ENCODE results near the gene ADRA2C. TPM values are rescaled to one million over a fixed set of nuclear protein-coding genes. Genes with fewer than 3 reads are reported as not detected.

The ADRA2C gene
- 0.23 TPM for polyA plus RNA-seq (2013, experiment 1 of 2; ENCODE audit: insufficient read length)
- polyA plus RNA-seq (2013, experiment 2 of 2; ENCODE audit: insufficient read length), result 0.47 TPM

DNA sequence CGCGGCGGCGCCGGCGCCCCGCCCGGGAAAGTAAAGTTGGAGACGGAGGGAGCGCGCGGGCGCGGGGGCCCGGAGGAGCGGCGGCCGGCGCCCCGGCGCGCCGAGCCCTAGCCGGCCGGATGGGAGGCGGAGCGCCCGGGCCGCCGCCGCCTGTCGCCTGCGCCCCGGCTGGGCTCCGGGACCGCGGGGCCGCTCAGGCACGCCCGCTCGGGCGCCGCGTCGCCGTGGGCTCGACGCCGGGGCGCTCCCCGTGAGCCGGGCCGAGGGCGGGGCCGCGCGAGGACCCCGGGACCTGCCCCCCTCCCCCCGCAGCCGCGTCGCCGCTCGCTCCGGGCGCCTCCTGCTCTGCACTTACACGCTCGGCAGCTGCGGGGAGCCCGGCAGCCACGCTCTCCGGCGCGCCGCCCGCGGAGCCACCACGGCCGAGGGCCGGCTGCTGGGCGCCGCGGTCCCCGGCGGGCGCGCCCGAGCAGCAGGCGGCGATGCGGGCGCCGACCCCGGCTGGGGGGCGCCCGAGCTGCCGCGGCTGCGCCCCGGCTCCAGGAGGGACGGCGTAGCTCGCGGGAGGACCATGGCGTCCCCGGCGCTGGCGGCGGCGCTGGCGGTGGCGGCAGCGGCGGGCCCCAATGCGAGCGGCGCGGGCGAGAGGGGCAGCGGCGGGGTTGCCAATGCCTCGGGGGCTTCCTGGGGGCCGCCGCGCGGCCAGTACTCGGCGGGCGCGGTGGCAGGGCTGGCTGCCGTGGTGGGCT, at the start of gene ADRA2C:
ADRA2C (plus strand) TSS at position 350 of the 749 bp plus-strand sequence; CDS start at position 572, 222 bp downstream.
- peak; percentile 9 for DNase-seq

DNA sequence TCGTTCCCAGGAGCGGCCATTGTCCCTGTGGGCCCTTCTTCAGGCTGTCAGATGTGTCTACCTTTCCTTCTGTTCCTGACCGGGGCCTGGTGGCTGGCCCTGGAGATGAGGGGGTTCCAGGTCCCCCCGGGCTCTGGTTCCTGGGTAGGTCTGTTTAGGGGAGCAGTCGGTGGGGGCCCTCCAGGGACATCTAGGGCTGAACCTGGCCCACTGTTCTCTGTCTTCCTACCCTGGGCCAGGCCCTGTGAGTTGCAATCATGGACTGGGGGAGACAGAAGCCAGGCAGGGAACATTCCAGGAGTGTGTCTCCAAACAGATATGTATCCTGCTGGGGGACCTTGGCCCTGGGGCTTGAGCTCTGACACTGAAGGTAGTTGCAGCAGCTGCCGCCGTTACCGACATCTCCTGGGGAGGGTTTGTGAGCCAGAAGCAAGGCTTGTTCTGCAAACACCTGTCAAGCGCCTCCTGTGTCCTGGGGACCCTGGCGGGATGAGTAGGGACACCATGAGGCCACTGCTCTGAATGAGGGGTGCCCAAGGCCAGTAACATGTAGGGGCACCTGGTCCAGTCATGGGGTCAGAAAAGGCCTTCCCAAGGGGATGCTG, 49.5 kb upstream of the ADRA2C start:
- DNase-seq, result no peak

DNA sequence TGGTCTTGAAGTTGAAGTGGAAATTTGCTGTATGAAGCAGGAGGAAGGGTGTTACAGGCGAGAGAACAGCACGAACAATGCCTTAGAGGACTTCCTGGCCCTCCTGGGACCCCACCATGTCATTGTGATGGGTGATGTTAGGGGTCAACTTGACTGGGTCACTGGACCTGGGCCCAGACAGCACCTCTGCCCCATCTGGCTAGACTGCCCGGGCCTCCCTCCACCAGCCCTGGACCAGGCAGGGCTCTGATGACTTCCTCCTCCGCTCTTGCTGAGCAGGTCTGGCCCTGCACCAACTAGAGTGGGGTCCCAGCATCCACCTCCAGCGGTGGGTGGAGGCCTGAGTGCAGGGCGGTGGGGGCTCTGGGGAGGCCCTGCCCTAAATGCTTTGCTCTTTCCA, 48.9 kb upstream of the ADRA2C start:
- no peak for DNase-seq

DNA sequence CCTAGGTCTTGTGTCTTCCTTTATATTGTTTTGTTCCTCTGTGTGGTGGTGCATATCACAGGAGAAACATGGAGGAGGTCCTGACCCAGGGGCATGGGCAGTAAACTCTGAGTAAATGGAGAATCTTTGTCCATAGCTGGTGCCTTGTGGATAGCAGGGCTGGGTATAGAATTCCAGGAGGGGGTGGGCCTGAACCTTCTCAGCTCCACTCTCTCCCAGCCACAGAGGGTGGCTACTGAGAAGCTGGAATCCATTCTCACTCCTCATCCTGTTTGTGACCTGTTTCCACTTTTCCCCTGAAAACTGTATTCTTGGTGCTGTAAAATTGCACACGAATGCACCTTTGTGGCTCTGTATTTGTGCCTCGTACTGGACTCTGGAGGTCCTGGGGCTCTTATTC, 47.7 kb upstream of the ADRA2C start:
- no peak for DNase-seq

DNA sequence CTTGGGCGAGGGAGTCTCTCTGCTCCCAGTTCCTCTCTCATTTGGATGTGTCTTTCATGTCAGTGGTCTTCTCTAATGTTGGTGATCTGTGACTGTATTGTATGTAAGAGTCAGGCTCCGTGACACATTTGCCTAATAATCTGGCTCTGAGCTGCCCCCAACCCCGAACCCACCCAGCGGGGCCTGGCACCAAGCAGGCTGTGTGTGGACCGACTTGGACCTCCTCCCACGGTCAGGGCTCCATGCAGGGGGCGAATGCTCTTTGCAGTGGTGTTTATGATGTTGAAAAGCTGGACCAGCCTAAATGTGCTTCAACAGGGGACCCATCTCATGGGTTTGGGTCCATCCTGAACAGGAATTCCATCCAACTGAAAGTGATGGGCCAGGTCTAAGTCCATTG, 47.0 kb upstream of the ADRA2C start:
- DNase-seq, result no peak

DNA sequence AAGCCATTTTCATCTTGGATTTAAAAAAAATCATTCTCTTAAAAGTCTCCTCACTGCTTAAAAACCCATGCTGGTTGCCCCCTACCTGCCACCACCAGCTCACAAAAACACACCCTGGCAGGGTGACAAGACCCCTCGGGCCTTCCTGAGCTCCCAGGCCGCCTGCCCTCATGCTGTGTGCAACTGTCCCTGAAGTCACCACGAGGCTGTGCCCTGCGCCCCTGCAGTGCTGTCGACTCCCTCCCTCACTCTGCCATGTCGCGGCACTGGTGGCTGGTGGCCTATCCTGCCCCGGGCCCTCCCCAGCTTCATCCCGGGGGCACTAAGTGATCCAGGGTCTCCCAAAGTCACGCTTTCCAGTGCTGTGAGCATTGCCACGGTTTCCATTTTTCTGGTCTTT, 46.3 kb upstream of the ADRA2C start:
- no peak for DNase-seq

DNA sequence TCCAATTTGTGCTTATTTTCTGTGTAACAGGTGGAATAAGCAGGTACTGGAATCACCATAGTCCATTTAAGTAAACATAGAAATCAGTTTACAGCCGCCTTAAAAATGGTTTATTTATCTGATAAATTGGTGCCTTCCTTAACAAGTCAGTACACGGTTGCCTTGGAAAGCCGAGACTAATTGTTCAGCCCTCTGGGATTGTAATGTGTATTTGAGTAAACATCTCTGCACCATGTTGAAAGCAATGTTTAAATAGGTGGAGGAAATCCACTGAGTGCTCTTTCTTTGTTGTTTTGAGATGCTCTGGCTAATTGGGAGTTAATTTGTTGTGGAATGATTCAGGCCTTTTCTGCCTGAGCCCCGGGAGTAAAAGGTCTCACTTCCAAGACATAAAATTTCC, 45.7 kb upstream of the ADRA2C start:
- DNase-seq, result no peak

DNA sequence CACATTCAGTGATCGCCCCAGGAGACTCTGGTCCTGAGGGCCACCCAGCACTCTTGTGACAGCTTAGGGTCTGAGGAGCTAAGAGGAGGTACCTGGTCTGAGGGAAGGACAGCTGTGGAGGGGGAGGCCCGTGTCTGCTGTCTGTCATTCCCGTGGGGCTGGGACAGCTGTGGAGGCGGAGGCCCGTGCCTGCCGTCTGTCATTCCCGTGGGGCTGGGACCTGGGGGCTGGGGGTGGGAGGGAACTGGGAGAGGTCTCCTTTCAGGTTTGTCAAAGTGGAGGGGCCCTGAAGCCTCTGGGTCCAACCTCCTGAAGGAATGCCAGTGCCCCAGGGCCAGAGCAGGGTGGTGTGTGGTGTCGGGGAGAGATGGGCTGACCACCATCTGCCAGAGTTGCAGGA, 45.0 kb upstream of the ADRA2C start:
- no peak for DNase-seq

DNA sequence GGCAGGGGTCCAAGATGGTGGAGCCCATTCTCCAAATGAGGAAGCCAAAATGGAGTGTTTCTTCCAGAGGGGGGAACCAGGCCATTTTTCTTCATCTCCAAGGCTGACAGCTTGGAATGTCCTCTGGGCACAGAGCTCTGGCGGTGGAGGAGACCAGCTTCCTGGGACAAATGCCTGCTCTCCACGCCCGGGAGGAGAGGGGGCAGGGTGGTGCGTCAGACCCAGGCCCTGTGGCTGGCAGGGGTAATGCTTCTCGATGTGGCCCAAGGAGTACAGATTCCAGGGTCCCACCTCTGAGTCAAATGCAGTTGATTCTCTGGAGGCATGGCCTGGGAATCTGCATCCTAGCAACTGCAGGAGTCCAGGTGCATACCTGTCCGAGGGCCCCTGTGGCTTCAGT, 44.6 kb upstream of the ADRA2C start:
- DNase-seq, result no peak

DNA sequence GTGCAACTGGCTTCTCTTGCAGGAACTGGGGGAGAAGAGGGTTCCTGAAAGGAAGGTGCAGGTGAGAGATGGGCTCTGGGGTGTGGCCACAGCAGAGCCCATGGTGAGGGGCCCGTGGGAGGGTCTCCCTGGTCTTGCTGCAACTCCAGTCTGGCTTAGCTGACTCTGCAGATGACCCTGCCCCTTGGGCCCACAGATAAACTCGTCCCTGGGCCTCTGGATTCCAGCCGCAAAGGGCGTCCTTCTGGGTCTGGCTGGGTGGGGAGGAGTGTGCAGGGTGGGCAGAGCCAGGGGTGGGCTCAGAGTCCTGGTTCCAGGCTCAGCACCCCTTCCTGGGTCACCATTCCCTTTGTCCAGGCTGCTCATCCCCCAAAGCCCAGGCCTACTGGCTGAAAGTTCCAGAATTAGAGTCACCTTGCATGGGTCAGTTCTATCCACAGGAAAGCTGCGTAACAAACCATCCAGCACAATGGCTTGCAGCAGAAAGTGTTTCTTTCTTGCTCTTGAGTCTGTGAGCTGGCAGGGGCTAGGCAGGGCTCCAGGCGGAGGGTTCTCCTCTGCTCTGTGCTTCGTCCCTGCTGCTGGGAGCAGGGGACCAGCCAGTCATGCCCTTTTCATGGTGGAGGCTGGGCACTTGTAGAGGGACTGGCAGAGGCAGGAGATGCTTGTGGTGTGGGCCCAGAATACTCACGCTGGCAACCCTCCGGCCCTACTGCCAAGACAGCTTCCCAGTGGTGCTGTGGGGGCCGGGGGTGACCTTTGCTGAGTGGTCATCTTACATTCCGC, 43.5 kb upstream of the ADRA2C start:
- no peak for DNase-seq

DNA sequence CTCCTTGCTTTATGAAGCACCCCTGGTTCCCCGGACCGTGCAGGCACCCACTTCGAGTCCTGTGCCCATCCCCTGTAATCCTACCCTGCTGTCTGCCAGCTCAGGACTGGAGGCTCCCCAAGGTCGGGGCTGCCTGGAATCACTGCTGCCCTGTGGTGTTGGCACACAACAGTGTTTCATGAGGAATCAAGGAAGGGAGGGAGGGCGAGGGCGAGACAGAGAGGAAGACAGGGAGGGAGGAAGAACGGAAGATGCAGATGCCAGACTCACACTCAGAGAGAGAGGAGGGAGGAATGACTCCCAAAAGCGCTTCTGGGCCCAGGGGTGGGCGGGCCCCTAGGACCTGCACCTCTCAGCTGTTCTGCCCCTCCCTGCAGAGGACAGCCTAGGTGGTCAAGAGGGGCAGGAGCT, 42.9 kb upstream of the ADRA2C start:
- DNase-seq, result no peak

DNA sequence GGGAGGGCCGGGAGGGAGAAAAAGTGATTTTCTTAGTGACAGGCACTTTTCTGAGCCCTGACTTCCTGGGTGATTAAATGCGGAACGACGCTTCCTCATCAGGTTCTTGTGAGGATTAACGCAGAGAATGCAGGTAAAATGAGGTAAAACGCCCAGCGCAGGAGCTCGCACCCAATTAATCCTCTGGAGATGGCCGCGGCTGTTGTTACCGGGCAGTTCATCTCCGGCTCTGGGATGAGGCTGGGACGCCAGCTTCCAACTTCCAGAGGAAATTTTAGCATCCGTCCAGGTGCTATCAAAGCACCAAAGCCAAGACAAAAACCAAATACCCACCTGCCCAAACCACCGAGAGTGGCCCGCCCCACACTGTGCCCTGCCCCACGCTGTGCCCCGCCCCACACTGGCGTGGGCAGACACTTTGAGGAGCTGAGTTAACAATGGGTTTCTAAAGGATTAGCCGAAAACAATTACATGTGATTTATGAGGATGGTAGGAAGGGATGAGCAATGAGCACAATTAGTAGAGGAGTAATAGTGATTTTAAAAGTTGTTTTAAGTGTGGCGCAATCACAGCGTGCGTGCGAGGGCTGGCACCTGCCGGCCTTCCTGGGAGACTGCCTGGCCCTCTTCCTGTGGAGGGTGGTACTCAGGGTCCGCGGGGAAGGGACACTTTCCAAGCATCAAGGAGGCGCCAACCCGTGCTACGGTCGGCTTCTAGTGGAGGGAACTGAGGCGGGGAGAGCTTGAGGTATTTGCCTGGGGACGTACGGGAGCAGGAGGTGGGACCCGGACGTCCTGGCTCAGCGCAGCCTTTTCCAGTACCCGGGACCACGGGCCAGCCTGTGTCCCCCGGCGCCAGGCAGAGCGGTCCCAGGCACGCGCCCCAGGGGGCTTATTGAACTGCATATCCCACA, 41.6 kb upstream of the ADRA2C start:
- DNase-seq, result no peak

DNA sequence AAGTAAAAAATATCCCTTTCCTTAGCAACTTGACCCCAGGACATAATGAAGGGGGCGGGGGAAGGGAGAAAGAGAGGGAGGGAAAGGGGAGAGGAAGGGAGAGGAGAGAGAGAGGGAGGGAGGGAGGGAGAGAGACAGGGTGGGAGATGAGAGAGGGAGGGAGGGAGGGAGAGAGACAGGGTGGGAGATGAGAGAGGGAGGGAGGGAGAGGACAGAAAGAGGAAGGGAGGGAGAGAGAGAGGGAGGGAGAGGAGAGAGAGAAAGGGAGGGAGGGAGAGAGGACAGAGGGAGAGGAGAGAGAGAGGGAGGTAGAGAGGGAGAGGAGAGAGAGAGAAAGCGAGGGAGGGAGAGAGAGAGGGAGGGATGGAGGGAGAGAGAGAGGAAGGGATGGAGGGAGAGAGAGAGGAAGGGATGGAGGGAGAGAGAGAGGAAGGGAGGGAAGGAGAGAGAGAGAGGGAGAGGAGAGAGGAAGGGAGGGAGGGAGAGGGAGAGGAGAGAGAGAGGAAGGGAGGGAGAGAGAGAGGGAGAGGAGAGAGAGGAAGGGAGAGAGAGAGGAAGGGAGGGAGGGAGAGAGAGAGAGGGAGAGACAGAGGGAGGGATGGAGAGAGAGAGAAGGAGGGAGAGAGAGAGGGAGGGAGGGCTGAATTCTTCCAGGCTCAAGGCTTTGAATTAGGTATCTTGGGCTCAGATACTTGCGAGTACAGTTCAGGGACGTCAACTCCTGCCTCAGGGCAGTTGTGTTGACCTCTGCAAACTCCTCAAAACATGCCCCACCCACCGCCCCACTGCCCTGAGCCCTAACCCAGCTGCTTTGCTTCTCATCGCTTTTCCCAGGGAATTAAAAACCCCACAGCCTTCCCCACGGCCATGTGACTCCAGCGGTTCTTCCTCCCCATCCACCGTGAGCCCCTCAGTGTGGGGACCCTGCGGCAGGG, 40.0 kb upstream of the ADRA2C start:
- no peak for DNase-seq

DNA sequence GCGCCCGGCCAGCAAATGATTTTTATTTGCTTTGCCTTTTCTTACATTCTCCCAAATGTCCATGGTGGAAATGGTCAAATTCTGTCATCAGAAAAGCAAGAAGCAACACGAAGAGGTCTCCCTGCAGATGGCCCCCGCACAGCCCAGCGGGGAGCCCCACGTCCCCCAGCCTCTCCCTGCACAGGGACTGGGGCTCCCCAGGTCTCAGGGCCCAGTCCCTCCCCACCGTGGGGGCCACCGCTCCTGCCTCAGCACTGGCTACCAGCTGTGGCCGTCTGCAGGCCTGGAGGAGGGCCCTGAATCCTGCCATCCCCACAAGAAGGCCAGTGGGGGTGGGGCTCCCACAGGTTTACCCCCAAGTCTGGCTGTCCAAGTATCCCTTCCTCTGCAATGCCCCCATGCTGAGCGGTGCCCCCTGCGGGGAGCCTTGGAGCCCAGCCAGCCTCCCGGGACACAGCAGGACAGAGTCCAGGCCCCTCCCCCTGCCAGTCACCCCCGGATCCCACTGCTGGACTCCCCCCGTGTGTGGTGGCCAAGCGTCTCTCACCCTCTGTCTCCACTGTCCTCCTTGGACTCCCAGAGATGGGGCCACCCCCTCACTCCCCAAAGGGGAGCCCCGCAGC, 38.2 kb upstream of the ADRA2C start:
- no peak for DNase-seq

DNA sequence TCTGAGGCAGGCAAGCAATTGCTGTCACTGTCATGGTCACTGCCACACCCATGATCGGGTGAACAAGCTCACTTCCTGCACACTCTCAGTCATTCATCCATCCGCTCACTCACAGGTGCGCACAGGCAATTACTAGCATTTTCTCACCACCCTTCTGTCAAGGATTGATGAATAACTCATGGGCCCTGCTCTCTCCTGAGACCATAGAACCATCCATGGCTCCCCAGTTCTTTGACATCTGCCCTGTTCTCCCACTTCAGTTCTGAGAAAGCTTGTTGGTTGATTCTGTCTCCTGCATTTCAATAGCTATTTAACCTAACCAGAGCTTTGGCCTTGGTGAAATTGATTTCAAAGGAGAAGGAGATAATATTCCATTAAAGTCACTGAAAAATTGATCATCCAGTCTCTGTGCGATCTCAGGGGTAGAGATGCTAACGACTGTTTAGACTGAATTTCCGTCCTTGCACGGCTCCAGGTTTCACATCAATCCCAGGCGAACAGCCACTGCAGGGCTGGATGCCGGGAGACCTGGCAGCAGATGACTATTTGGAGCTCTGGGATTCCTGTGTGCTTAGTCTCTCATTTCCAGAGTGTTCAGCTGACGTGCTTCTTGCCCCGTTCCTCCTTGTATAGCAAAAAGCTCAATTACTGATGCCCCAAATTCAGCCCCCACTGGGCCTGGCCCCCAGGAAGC, 36.9 kb upstream of the ADRA2C start:
- peak; percentile 14 for DNase-seq

DNA sequence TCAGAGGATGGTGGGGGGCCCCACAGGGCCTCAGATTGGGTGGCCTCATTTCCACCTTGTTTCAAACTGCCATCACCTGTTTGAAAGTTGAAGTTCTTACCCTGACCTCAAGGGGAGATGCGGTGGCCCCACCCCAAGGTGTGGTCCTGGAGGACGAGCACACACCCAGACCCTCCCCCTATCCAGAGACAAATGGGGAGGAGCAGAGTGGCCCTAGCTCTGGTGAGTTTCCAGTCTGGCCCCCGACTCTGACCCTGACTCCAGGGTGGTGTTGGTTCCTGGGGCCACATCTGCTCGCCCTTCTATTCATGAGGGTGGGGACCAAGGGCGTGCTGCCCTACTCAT, 36.3 kb upstream of the ADRA2C start:
- DNase-seq, result no peak

DNA sequence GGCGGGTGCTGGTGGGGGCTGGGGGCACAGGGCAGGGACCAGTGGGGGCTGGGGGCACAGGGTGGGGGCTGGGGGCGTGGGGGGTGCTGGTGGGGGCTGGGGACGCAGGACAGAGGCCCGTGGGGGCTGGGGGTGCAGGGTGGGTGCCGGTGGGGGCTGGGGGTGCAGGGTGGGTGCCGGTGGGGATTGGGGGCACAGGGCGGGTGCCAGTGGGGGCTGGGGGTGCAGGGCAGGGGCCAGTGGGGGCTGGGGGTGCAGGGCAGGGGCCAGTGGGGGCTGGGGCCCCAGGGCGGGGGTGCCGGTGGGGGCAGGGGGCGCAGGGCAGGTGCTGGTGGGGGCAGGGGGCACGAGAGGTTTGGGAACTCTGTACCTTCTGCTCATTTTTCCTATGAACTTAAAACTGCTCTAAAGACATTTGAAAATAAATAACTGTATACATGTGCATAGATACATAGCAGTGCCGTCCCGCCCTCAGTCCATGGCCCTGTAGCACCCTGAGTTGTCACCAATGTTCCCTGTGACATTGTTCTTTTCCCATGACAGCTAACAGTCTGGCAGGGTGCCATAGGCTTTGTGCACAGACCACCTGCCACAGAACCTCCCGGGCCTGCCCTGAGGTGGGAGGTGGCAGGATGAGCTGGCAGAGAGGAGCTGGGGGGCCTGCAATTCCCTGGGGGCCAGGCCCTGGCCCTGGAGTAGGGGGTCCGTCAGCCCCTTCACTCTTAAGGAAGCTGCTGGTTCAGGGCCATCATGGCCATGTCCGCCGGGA, 35.6 kb upstream of the ADRA2C start:
- no peak for DNase-seq

DNA sequence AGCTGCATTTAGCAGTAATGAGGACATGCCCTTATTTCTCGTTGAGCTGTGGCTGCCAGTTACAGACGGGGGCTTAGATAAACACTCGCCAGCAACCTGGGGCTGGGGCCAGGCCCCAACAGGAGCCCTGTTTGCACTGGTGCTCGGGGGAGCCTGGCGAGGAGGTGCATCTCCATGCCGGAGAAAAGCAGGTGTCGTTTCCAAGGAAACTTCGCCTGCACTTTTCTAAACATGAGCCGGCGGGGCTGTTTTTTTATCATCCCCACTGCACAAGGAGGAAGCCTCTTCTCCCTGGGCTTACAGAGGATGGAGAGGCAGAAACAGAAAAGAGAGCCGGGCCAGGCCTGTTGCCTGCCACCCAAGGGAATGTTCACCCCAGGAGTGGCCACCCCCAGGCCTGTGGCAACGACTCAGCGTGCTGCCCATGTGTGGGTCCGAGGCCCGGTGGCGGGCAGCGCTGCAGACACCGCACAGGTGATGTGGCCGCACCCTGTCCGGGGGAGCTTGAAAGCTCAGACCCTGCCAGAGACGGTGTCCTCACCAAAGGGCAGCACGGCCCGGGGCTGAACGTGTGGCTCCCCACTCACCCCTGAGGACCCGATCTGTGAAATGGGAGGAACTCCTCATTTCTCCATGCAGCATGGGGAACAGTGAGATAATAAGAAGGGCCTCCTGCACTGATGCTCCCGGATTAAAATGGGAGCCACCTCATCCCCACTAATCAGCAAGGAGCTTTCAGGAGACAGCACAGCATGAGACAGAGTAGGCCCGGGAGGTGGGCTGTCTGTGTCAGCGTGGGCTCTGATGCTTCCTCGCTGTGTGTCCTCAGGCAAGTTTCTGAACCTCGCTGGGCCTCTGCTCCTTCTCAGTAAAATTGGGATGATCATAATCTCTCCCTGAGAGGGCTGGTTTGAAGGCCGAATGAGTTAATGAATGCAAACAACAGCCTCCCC, 33.8 kb upstream of the ADRA2C start:
- DNase-seq, result no peak

Data from fibroblast of skin of abdomen (primary cell).